ENCODE measurements around the gene ERI3. TPM values are rescaled to one million over a fixed set of nuclear protein-coding genes. Genes with fewer than 3 reads are reported as not detected.
A peak's percentile ranks its signal among the peaks of the same experiment; 100 is the strongest.

The ERI3 gene
- total RNA-seq, 1 donor from 2014 or later: 96.1 TPM

DNA sequence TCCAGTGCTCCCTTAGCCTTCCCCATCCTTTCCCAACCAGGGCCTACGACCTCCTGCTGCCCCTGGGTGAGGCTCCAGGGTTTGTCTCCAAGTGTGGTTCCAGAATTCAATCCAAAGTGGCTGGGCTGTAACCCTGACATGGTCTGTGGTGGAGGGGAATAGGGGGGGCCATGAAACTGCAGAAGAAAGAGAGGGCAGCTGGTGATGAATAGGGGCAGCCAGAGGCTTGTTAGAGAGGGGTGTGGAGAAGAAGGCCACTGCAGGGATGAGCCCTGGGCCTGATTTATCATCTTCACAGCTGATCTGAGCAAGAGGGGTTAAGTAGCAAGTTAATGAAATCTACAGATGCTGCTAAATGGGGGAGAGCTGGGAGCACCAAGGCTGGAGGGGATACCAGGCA is 12.9 kb upstream of the ERI3 start:
- TF ChIP-seq, protein P1, sequence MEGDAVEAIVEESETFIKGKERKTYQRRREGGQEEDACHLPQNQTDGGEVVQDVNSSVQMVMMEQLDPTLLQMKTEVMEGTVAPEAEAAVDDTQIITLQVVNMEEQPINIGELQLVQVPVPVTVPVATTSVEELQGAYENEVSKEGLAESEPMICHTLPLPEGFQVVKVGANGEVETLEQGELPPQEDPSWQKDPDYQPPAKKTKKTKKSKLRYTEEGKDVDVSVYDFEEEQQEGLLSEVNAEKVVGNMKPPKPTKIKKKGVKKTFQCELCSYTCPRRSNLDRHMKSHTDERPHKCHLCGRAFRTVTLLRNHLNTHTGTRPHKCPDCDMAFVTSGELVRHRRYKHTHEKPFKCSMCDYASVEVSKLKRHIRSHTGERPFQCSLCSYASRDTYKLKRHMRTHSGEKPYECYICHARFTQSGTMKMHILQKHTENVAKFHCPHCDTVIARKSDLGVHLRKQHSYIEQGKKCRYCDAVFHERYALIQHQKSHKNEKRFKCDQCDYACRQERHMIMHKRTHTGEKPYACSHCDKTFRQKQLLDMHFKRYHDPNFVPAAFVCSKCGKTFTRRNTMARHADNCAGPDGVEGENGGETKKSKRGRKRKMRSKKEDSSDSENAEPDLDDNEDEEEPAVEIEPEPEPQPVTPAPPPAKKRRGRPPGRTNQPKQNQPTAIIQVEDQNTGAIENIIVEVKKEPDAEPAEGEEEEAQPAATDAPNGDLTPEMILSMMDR (IDR thresholded peaks at IDR 0.05; ENCODE audit: unreplicated experiment): no peak

DNA sequence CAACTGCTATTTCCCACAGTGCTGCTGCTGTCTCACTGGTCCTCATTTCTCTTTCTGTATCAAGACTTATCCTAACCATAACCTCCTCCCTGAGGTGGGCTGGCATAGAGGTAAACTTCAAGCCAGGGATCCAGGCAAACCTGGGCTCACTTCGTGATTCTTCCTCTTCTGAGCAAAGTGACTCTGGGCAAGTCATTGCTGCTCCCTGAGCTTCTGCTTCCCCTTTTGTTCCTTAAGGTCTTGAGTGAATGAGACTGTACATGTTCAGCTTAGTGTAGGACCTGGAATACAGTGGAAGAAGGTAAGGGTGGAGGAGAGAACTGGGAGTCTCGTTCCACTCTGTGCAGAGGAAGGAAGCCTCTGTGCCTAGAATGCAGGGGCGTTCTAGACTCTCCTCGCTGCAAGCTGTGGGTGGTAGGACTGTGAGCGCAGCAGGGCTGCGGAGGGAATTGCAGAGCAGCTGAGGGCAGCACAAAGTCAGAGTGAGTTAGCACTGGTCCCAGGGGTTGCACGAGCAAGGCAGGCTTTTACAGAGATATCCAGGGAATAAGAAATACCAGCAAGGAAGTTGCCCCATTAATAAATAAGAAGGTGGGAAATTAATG is 11.4 kb upstream of the ERI3 start:
- TF ChIP-seq, protein P1 (IDR thresholded peaks at IDR 0.05; ENCODE audit: unreplicated experiment): no peak
- H3K4me1 Mint-ChIP-seq (ENCODE audit: low read depth): peaks cover 4% of the 10 kb centered on the region
- no peaks in the 10 kb centered on the region for H3K9me3 Mint-ChIP-seq (ENCODE audit: low read depth)
- peaks cover 24% of the 10 kb centered on the region for H3K27me3 Mint-ChIP-seq
- H3K36me3 Mint-ChIP-seq (ENCODE audit: insufficient read depth): no peaks in the 10 kb centered on the region
- no peak for DNase-seq (ENCODE audit: low spot score, unreplicated experiment)
- no peak overlapping the region for H3K4me3 Mint-ChIP-seq (ENCODE audit: low read depth)
- H3K27ac Mint-ChIP-seq: no peak overlapping the region

More for the DNA sequence above, 12.9 kb upstream of the ERI3 start:
- H3K4me1 Mint-ChIP-seq (ENCODE audit: low read depth): peaks cover 4% of the 10 kb centered on the region
- no peak overlapping the region for H3K4me3 Mint-ChIP-seq (ENCODE audit: low read depth)
- H3K36me3 Mint-ChIP-seq (ENCODE audit: insufficient read depth): no peaks in the 10 kb centered on the region
- H3K27ac Mint-ChIP-seq: no peak overlapping the region
- no peak for DNase-seq (ENCODE audit: low spot score, unreplicated experiment)
- H3K27me3 Mint-ChIP-seq: peaks cover 24% of the 10 kb centered on the region
- H3K9me3 Mint-ChIP-seq (ENCODE audit: low read depth): no peaks in the 10 kb centered on the region

DNA sequence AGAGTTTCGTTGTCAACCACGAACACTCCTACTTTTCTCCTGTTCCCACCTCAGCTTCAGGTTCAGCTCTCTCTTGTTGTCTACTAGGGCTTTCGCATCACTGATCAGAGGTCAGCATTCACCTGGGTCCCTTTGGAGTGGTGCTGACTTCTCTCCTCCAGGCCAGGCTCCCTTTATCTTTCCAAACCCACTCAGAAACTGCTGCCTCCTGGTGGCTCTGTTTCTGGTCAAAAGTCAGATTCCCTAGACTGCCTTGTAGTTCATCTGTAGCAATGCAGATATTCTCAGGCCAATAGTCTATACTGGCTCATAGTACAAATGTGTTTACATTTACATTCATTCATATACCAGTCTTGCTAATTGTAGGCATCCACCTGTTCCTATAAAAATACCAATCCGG is 6.4 kb upstream of the ERI3 start:
- H3K27ac Mint-ChIP-seq: no peak overlapping the region
- no peaks in the 10 kb centered on the region for H3K36me3 Mint-ChIP-seq (ENCODE audit: insufficient read depth)
- no peak overlapping the region for H3K4me3 Mint-ChIP-seq (ENCODE audit: low read depth)
- H3K27me3 Mint-ChIP-seq: peaks cover 6% of the 10 kb centered on the region
- no peaks in the 10 kb centered on the region for H3K9me3 Mint-ChIP-seq (ENCODE audit: low read depth)
- no peak for DNase-seq (ENCODE audit: low spot score, unreplicated experiment)
- peaks cover 7% of the 10 kb centered on the region for H3K4me1 Mint-ChIP-seq (ENCODE audit: low read depth)
- TF ChIP-seq, protein P1 (IDR thresholded peaks at IDR 0.05; ENCODE audit: unreplicated experiment): peak; percentile 38

DNA sequence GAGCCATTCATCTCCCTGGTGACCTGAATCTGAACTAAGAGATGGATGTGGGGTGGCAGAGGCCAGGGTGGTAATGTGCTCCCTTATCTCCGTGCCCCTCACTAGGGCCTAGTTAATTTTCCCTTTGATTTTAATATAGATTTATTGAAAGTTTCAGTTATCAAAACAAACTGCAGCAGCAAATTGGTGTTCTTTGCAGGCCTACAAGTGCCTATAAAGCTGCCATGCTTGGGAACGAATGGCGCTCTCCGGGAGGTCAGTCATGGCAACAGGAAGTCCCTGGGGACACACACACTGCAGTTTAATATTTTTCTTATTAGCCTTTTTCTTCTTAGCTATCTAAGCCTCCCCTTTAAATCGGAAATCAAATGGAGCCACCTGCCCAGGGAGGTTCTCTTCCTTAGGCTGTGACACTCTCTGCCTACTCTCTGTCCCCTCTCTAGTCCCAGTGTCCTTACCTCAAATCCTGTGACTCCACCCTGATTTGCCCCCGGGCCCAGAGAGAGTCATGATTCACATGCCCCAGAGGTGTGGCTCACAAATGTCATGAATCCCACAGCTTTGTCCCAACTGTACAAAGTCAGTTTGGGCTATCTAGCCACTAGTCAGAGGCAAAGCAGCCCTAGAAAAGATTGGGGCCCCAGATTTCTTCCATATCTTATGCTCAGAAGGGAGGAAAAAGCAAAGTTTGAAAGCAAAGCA is 4.3 kb upstream of the ERI3 start:
- H3K27ac Mint-ChIP-seq: no peak overlapping the region
- no peaks in the 10 kb centered on the region for H3K36me3 Mint-ChIP-seq (ENCODE audit: insufficient read depth)
- DNase-seq (ENCODE audit: low spot score, unreplicated experiment): no peak

DNA sequence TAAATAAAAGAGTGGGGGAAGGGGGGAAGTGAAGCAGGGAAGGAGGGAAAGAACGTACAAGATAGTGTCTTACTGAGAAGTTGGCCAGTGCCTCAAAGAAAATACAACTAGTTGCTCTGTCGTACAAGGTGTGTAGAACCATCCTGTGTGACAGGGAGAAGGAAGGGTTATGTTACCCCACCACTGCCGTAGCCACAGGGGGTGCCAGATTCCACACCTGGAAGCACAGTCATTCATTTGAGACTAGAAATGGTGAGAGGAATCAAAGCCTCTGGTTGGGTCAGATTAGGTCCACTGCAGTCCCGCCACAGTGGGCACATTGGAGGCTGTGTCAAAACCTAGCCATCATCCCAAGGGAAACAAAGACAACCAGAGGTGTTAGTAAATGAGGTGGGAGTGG is 2.7 kb upstream of the ERI3 start:
- no peak for DNase-seq (ENCODE audit: low spot score, unreplicated experiment)
- Mint-ChIP-seq H3K4me1 (ENCODE audit: low read depth) (peaks cover 32% of the 10 kb centered on the region), H3K4me3 (ENCODE audit: low read depth) (no peak overlapping the region), H3K9me3 (ENCODE audit: low read depth) (no peaks in the 10 kb centered on the region), H3K27me3 (no peaks in the 10 kb centered on the region), H3K27ac (no peak overlapping the region), H3K36me3 (ENCODE audit: insufficient read depth) (no peaks in the 10 kb centered on the region)
- TF ChIP-seq, protein P1 (IDR thresholded peaks at IDR 0.05; ENCODE audit: unreplicated experiment): no peak

More for the DNA sequence above, 4.3 kb upstream of the ERI3 start:
- H3K9me3 Mint-ChIP-seq (ENCODE audit: low read depth): no peaks in the 10 kb centered on the region
- TF ChIP-seq, protein P1 (IDR thresholded peaks at IDR 0.05; ENCODE audit: unreplicated experiment): no peak
- peaks cover 3% of the 10 kb centered on the region for H3K27me3 Mint-ChIP-seq
- no peak overlapping the region for H3K4me3 Mint-ChIP-seq (ENCODE audit: low read depth)
- H3K4me1 Mint-ChIP-seq (ENCODE audit: low read depth): peaks cover 15% of the 10 kb centered on the region

Measured in progenitor cell of endocrine pancreas (in vitro differentiated cells).